IMR-90 (cell line): ENCODE results near the gene TMEM129. TPM values are rescaled to one million over a fixed set of nuclear protein-coding genes. Genes with fewer than 3 reads are reported as not detected.
A peak's percentile ranks its signal among the peaks of the same experiment; 100 is the strongest.

Source experiments
- ATAC-seq: fragments of 200-7000 bp; cut with Tn5 transposase; 2 replicates; pipeline ENCODE4 v1.9.1; 2020; ENCODE audit warnings: low read depth, mild to moderate bottlenecking, moderate library complexity
- BruUV-seq: library from RNA; stranded (reverse); fragments of 400-500 nt; replicated peaks from 2 replicates; lab custom pipeline; 2021; lab: Mats Ljungman, UMichigan
- CTCF ChIA-PET: fragments of 300-600 bp; formaldehyde crosslinking; extraction: SDS; loops from one replicate; lab custom pipeline; 2021; ENCODE audit warnings: antibody characterized with exemption; lab: Yijun Ruan, JAX
- POLR2A ChIA-PET: fragments of 300-600 bp; sonication (Branson Sonifier 250); formaldehyde crosslinking; loops from one replicate; lab custom pipeline; 2022; ENCODE audit warnings: antibody characterized with exemption; ENCODE audit not compliant: unreplicated experiment; lab: Charles Lee
- DNase-seq: peaks from one replicate; pipeline ENCODE4 v3.0.0; 2013
- H2AFZ ChIP-seq: replicated peaks from 2 replicates; pipeline ENCODE3; 2013; ENCODE audit warnings: low read length, mild to moderate bottlenecking; ENCODE audit not compliant: poor library complexity
- H2AK5ac ChIP-seq: 2 replicates; pipeline ENCODE4 v1.6.1; 2013; ENCODE audit warnings: low read depth, low read length, inconsistent platforms
- H2AK9ac ChIP-seq: replicated peaks from 2 replicates; pipeline ENCODE3; 2013; ENCODE audit warnings: mild to moderate bottlenecking, low read depth, low read length, moderate library complexity; ENCODE audit not compliant: poor library complexity
- H2BK120ac ChIP-seq: 2 replicates; pipeline ENCODE4 v1.6.1; 2013; ENCODE audit warnings: low read depth, low read length, inconsistent platforms
- H2BK15ac ChIP-seq: 3 replicates; pipeline ENCODE4 v1.6.1; 2013; ENCODE audit warnings: low read depth, low read length, inconsistent platforms
- H2BK20ac ChIP-seq: 2 replicates; pipeline ENCODE4 v1.6.1; 2013; ENCODE audit warnings: low read depth, mild to moderate bottlenecking, inconsistent platforms, low read length, moderate library complexity
- H2BK5ac ChIP-seq: 2 replicates; pipeline ENCODE4 v1.6.1; 2013; ENCODE audit warnings: mild to moderate bottlenecking, low read depth, low read length, inconsistent platforms; ENCODE audit not compliant: poor library complexity, severe bottlenecking
- H3K14ac ChIP-seq: replicated peaks from 2 replicates; pipeline ENCODE4 v1.6.1; 2013; ENCODE audit warnings: low read depth, low read length, inconsistent platforms
- H3K18ac ChIP-seq: 2 replicates; pipeline ENCODE4 v1.6.1; 2013; ENCODE audit warnings: low read depth, low read length, control low read depth
- H3K23ac ChIP-seq: 2 replicates; pipeline ENCODE4 v1.6.1; 2013; ENCODE audit warnings: low read depth, low read length, inconsistent platforms
- H3K27ac ChIP-seq: 2 replicates; pipeline ENCODE4 v1.5.1; 2013; ENCODE audit warnings: mild to moderate bottlenecking, control low read depth, low read length; ENCODE audit not compliant: insufficient read depth
- H3K27me3 ChIP-seq: 2 replicates; pipeline ENCODE4 v1.6.1; 2013; ENCODE audit warnings: low read length; ENCODE audit not compliant: control insufficient read depth, insufficient read depth
- H3K36me3 ChIP-seq: 2 replicates; pipeline ENCODE4 v1.6.1; 2013; ENCODE audit warnings: low read length, mixed read lengths; ENCODE audit not compliant: control insufficient read depth, insufficient read depth
- H3K4ac ChIP-seq: 2 replicates; pipeline ENCODE4 v1.6.1; 2013; ENCODE audit warnings: low read depth, low read length, inconsistent platforms
- H3K4me1 ChIP-seq: 2 replicates; pipeline ENCODE4 v1.6.1; 2013; ENCODE audit warnings: low read length, mixed read lengths; ENCODE audit not compliant: control insufficient read depth, insufficient read depth
- H3K4me2 ChIP-seq: 2 replicates; pipeline ENCODE4 v1.6.1; 2013; ENCODE audit warnings: low read depth, mild to moderate bottlenecking, control low read depth, low read length, moderate library complexity
- H3K4me3 ChIP-seq: 2 replicates; pipeline ENCODE4 v1.5.1; 2013; ENCODE audit warnings: low read depth, mild to moderate bottlenecking, control low read depth, low read length, moderate library complexity; ENCODE audit not compliant: insufficient read depth
- H3K56ac ChIP-seq: 2 replicates; pipeline ENCODE4 v1.6.1; 2013; ENCODE audit warnings: low read length, inconsistent platforms; ENCODE audit not compliant: insufficient read depth; ENCODE audit errors: extremely low read depth
- H3K79me1 ChIP-seq, 2 experiments: 2 replicates each; pipeline ENCODE4 v1.6.1; 2013; ENCODE audit warnings: low read length in 2 of 2, inconsistent platforms in 1 of 2, low read depth in 1 of 2
- H3K9ac ChIP-seq: 2 replicates; pipeline ENCODE4 v1.6.1; 2013; ENCODE audit warnings: low read depth, low read length, control low read depth
- H3K9me1 ChIP-seq: 2 replicates; pipeline ENCODE4 v1.6.1; 2013; ENCODE audit warnings: low read length, inconsistent platforms; ENCODE audit not compliant: insufficient read depth
- H3K9me3 ChIP-seq: 2 replicates; pipeline ENCODE4 v1.6.1; 2013; ENCODE audit warnings: low read length; ENCODE audit not compliant: control insufficient read depth, insufficient read depth
- H4K20me1 ChIP-seq: 2 replicates; pipeline ENCODE4 v1.6.1; 2013; ENCODE audit warnings: low read length, inconsistent platforms; ENCODE audit not compliant: insufficient read depth
- H4K5ac ChIP-seq: 2 replicates; pipeline ENCODE4 v1.6.1; 2013; ENCODE audit warnings: mild to moderate bottlenecking, low read depth, low read length, control low read depth
- H4K8ac ChIP-seq, 2 experiments: 2 replicates each; pipeline ENCODE4 v1.6.1; 2013; ENCODE audit warnings: low read depth in 2 of 2, low read length in 2 of 2, control low read depth in 1 of 2, inconsistent platforms in 1 of 2
- H4K91ac ChIP-seq: 2 replicates; pipeline ENCODE4 v1.6.1; 2013; ENCODE audit warnings: low read depth, low read length, inconsistent platforms; ENCODE audit not compliant: insufficient read depth
- BHLHE40 ChIP-seq: fragments of 150-350 bp; IDR thresholded peaks from 2 replicates; pipeline ENCODE4 v1.6.1; 2016; ENCODE audit warnings: mild to moderate bottlenecking, low read depth, low read length
- CEBPB ChIP-seq: IDR thresholded peaks from 2 replicates; pipeline ENCODE4 v1.6.1; 2012; ENCODE audit warnings: low read depth, low read length, improper control_type of control experiment
- CHD1 ChIP-seq: IDR thresholded peaks from 2 replicates; pipeline ENCODE4 v1.6.1; 2012; ENCODE audit warnings: low read depth, low read length, improper control_type of control experiment
- ELK1 ChIP-seq: fragments of 150-350 bp; IDR thresholded peaks from 2 replicates; pipeline ENCODE4 v1.6.1; 2016; ENCODE audit warnings: low read depth, mild to moderate bottlenecking, low read length, moderate library complexity, borderline replicate concordance
- FOS ChIP-seq: fragments of 150-350 bp; IDR thresholded peaks from 2 replicates; pipeline ENCODE4 v1.6.1; 2016; ENCODE audit warnings: low read depth, low read length
- MAFK ChIP-seq: IDR thresholded peaks from 2 replicates; pipeline ENCODE4 v1.6.1; 2012; ENCODE audit warnings: low read depth, low read length, improper control_type of control experiment
- MAZ ChIP-seq: IDR thresholded peaks from 2 replicates; pipeline ENCODE4 v1.6.1; 2012; ENCODE audit warnings: low read depth, mild to moderate bottlenecking, low read length, improper control_type of control experiment, moderate library complexity, borderline replicate concordance
- MXI1 ChIP-seq: IDR thresholded peaks from 2 replicates; pipeline ENCODE4 v1.6.1; 2012; ENCODE audit warnings: low read depth, mild to moderate bottlenecking, low read length, moderate library complexity, borderline replicate concordance
- NFE2L2 ChIP-seq: fragments of 150-350 bp; IDR thresholded peaks from 2 replicates; pipeline ENCODE4 v1.6.1; 2016; ENCODE audit warnings: low read depth, mild to moderate bottlenecking, low read length
- POLR2A ChIP-seq: IDR thresholded peaks from 2 replicates; pipeline ENCODE4 v1.6.1; 2012; ENCODE audit warnings: mild to moderate bottlenecking, low read depth, low read length
- RAD21 ChIP-seq: IDR thresholded peaks from 2 replicates; pipeline ENCODE4 v1.6.1; 2012; ENCODE audit warnings: low read length, improper control_type of control experiment
- RCOR1 ChIP-seq: IDR thresholded peaks from 2 replicates; pipeline ENCODE4 v1.6.1; 2012; ENCODE audit warnings: mild to moderate bottlenecking, low read length, improper control_type of control experiment; ENCODE audit not compliant: insufficient replicate concordance
- RFX5 ChIP-seq: IDR thresholded peaks from 2 replicates; pipeline ENCODE4 v1.8.0; 2012; ENCODE audit warnings: low read depth, mild to moderate bottlenecking, low read length, moderate library complexity
- SMC3 ChIP-seq: fragments of 150-350 bp; IDR thresholded peaks from 2 replicates; pipeline ENCODE4 v1.6.1; 2016; ENCODE audit warnings: low read depth, mild to moderate bottlenecking, antibody characterized with exemption, low read length, moderate library complexity
- WGBS, 2 experiments: methylation state at CpG; one replicate each; pipeline versions ENCODE4 v1.1.5 to v1.1.7; 2013; ENCODE audit warnings: missing lambda C conversion rate in 2 of 2; ENCODE audit not compliant: insufficient read length in 1 of 2; ENCODE audit errors: extremely low coverage in 2 of 2; 5-methylcytosine and 5-hydroxymethylcytosine counted together
- dilution Hi-C: fragments of 300-500 bp; cut with HindIII; formaldehyde crosslinking; loops from one replicate; pipeline ENCODE4 v1.14.3; 2018; ENCODE audit warnings: low sequenced_read_pairs; ENCODE audit not compliant: unreplicated experiment
- in situ Hi-C: fragments of 300-500 bp; cut with MboI; formaldehyde crosslinking; loops from 3 replicates; pipeline ENCODE4 v1.14.3; 2019; ENCODE audit warnings: low sequenced_read_pairs, inconsistent platforms, mixed read lengths
- intact Hi-C: fragments of 100-400 bp; cut with micrococcal nuclease; formaldehyde crosslinking; loops from 2 replicates; pipeline ENCODE4 v1.10.0; 2022
- polyA plus RNA-seq, 3 experiments: library from polyadenylated mRNA; depleted of rRNA; stranded (reverse); fragments of >200 nt; gene quantifications; 2 replicates each; pipeline ENCODE4 v1.2.3, GENCODE V29; 2012; ENCODE audit warnings: low replicate concordance in 1 of 3
- total RNA-seq: library from RNA; depleted of rRNA; stranded (reverse); fragments of >200 nt; gene quantifications from 2 replicates; pipeline ENCODE4 v1.2.3, GENCODE V29; 2012
- TF ChIP-seq, protein P1 (sequence below): conservative IDR thresholded peaks from 2 replicates; pipeline ENCODE4 v1.5.1; 2012; ENCODE audit warnings: mild to moderate bottlenecking, low read depth, low read length, improper control_type of control experiment
- TF ChIP-seq, protein P2 (sequence below): fragments of 150-350 bp; IDR thresholded peaks from 2 replicates; pipeline ENCODE4 v1.6.1; 2017; ENCODE audit warnings: mild to moderate bottlenecking, antibody characterized with exemption, low read length, low read depth

The TMEM129 gene
- total and polyA plus RNA-seq, 2 of the 4 experiments (the other 2 are of a cell fraction), result 6.6 to 26.6 TPM

DNA sequence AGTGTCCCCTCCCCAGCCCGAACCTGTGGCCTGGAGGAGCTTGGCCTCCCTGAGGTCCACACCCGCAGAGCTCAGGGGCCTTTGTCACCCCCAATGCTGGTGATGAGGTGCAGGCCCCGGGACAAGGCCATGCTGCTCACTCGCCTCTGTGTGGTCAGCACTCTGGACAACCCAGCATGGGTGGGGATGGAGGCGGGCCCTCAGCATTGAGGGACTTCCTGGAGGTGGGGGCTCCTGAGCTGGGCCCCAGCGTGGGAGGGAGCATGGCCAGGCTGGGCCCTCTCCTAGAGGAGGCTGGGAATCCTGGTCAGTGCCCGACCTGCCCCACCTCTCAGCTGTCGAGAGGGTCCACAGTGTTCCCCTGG lies 30.8 kb upstream of the TMEM129 start:
- Histone ChIP-seq H3K27me3 (no peaks in the 10 kb centered on the region; the same call in 1 of the 2 replicates), H2BK120ac (no peak overlapping the region), H3K4me2 (no peak overlapping the region), H4K91ac (no peak overlapping the region), H3K9me3 (no peaks in the 10 kb centered on the region), H3K14ac (no peak overlapping the region), H2BK5ac (no peak overlapping the region), H4K8ac (no peak overlapping the region), H3K4me3 (no peak overlapping the region), H3K18ac (no peak overlapping the region), H3K4me1 (no peaks in the 10 kb centered on the region), H3K9ac (no peak overlapping the region), H3K56ac (no peak overlapping the region), H3K36me3 (no peaks in the 10 kb centered on the region), H2BK20ac (no peak overlapping the region), H2AK5ac (no peak overlapping the region), H3K23ac (no peak overlapping the region), H2AK9ac (no peak overlapping the region), H2BK15ac (no peak overlapping the region), H4K5ac (no peak overlapping the region), H3K4ac (no peak overlapping the region), H3K9me1 (no peaks in the 10 kb centered on the region), H3K79me1 (no peaks in the 10 kb centered on the region), H2AFZ (peak overlapping the region; percentile 21), H4K20me1 (no peaks in the 10 kb centered on the region), H3K27ac (no peak overlapping the region)
- BruUV-seq, result no TSS peak
- ATAC-seq (no peak), DNase-seq (no peak)
- dilution Hi-C loops (no loop called here), intact Hi-C loops (no loop called here), in situ Hi-C loops (no loop called here)
- ChIA-PET CTCF (no interaction called here), POLR2A (no interaction called here)
- TF ChIP-seq RFX5, result no peak
- no peak for TF ChIP-seq NFE2L2
- TF ChIP-seq FOS, result no peak
- TF ChIP-seq, protein P1, sequence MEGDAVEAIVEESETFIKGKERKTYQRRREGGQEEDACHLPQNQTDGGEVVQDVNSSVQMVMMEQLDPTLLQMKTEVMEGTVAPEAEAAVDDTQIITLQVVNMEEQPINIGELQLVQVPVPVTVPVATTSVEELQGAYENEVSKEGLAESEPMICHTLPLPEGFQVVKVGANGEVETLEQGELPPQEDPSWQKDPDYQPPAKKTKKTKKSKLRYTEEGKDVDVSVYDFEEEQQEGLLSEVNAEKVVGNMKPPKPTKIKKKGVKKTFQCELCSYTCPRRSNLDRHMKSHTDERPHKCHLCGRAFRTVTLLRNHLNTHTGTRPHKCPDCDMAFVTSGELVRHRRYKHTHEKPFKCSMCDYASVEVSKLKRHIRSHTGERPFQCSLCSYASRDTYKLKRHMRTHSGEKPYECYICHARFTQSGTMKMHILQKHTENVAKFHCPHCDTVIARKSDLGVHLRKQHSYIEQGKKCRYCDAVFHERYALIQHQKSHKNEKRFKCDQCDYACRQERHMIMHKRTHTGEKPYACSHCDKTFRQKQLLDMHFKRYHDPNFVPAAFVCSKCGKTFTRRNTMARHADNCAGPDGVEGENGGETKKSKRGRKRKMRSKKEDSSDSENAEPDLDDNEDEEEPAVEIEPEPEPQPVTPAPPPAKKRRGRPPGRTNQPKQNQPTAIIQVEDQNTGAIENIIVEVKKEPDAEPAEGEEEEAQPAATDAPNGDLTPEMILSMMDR, result no peak
- no peak for TF ChIP-seq RCOR1
- TF ChIP-seq BHLHE40, result no peak
- TF ChIP-seq, protein P2, sequence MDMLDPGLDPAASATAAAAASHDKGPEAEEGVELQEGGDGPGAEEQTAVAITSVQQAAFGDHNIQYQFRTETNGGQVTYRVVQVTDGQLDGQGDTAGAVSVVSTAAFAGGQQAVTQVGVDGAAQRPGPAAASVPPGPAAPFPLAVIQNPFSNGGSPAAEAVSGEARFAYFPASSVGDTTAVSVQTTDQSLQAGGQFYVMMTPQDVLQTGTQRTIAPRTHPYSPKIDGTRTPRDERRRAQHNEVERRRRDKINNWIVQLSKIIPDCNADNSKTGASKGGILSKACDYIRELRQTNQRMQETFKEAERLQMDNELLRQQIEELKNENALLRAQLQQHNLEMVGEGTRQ, result no peak
- TF ChIP-seq POLR2A, result no peak
- TF ChIP-seq RAD21, result no peak
- TF ChIP-seq MAFK, result no peak
- no peak for TF ChIP-seq ELK1
- no peak for TF ChIP-seq SMC3
- no peak for TF ChIP-seq CHD1
- TF ChIP-seq CEBPB, result no peak
- no peak for TF ChIP-seq MAZ
- no peak for TF ChIP-seq MXI1
- 77% methylated on average over 2 of the region's 8 CpGs; no CpG with 5 or more reads in 1 of the 2 experiments for WGBS, 2 experiments
